Mesendoderm (in vitro differentiated cells): ENCODE measurements around the gene PIEZO2. TPM values are rescaled to one million over a fixed set of nuclear protein-coding genes. Genes with fewer than 3 reads are reported as not detected.
"Not testable (repeated sequence)": the region's sequence is repeated elsewhere in the genome, so short reads cannot be mapped to it uniquely, and the experiment has no call there.

Experiments
- DNase-seq: peaks from one replicate; pipeline ENCODE4 v3.0.0; 2013
- H2AK5ac ChIP-seq: 2 replicates; pipeline ENCODE4 v1.6.1; 2013; ENCODE audit warnings: low read length, inconsistent platforms
- H2BK120ac ChIP-seq: 2 replicates; pipeline ENCODE4 v1.6.1; 2013; ENCODE audit warnings: low read depth, mild to moderate bottlenecking, low read length, moderate library complexity, mixed read lengths
- H2BK15ac ChIP-seq: replicated peaks from 2 replicates; pipeline ENCODE4 v1.6.1; 2013; ENCODE audit warnings: low read depth, mild to moderate bottlenecking, moderate library complexity
- H2BK5ac ChIP-seq: 2 replicates; pipeline ENCODE4 v1.6.1; 2013; ENCODE audit warnings: low read length, inconsistent platforms
- H3K18ac ChIP-seq: 2 replicates; pipeline ENCODE4 v1.6.1; 2013; ENCODE audit warnings: mild to moderate bottlenecking, low read length, mixed read lengths
- H3K23ac ChIP-seq: one replicate; pipeline ENCODE4 v1.6.1; 2013; ENCODE audit warnings: low read length
- H3K27ac ChIP-seq: 2 replicates; pipeline ENCODE4 v1.5.1; 2013; ENCODE audit warnings: low read depth, mild to moderate bottlenecking, inconsistent platforms, low read length, moderate library complexity
- H3K27me3 ChIP-seq: 2 replicates; pipeline ENCODE4 v1.6.1; 2013; ENCODE audit warnings: low read length, control low read depth, mild to moderate bottlenecking, inconsistent platforms; ENCODE audit not compliant: insufficient read depth, poor library complexity
- H3K36me3 ChIP-seq: 2 replicates; pipeline ENCODE4 v1.6.1; 2013; ENCODE audit warnings: low read length, inconsistent platforms; ENCODE audit not compliant: control insufficient read depth, insufficient read depth
- H3K4ac ChIP-seq: one replicate; pipeline ENCODE4 v1.6.1; 2013; ENCODE audit warnings: low read depth, mild to moderate bottlenecking, low read length, moderate library complexity
- H3K4me1 ChIP-seq: 2 replicates; pipeline ENCODE4 v1.6.1; 2013; ENCODE audit warnings: low read depth, low read length, inconsistent platforms; ENCODE audit not compliant: control insufficient read depth
- H3K4me2 ChIP-seq: 2 replicates; pipeline ENCODE4 v1.6.1; 2013; ENCODE audit warnings: low read length
- H3K4me3 ChIP-seq: 2 replicates; pipeline ENCODE4 v1.5.1; 2013; ENCODE audit warnings: mild to moderate bottlenecking, low read length
- H3K56ac ChIP-seq: one replicate; pipeline ENCODE4 v1.6.1; 2013; ENCODE audit warnings: low read length
- H3K79me1 ChIP-seq: 2 replicates; pipeline ENCODE4 v1.6.1; 2013; ENCODE audit warnings: low read length, inconsistent platforms
- H3K79me2 ChIP-seq: 2 replicates; pipeline ENCODE4 v1.6.1; 2013; ENCODE audit warnings: mild to moderate bottlenecking, low read length; ENCODE audit not compliant: control insufficient read depth, insufficient read depth
- H3K9ac ChIP-seq: 2 replicates; pipeline ENCODE4 v1.6.1; 2013; ENCODE audit warnings: low read length, inconsistent platforms
- H4K5ac ChIP-seq: one replicate; pipeline ENCODE4 v1.6.1; 2013; ENCODE audit warnings: low read length
- H4K8ac ChIP-seq: one replicate; pipeline ENCODE4 v1.6.1; 2013; ENCODE audit warnings: low read depth, mild to moderate bottlenecking, control low read depth, low read length, moderate library complexity
- WGBS: extraction: QIAGEN DNeasy Blood & Tissue Kit; methylation state at CpG from one replicate; pipeline ENCODE4 v1.1.7; 2013; ENCODE audit warnings: low lambda C conversion rate, missing lambda C conversion rate; ENCODE audit not compliant: insufficient coverage; ENCODE audit errors: extremely low coverage; 5-methylcytosine and 5-hydroxymethylcytosine counted together
- polyA plus RNA-seq, 2 experiments: library from polyadenylated mRNA; stranded (reverse); fragments of 200-250 nt; gene quantifications; one replicate each; pipeline ENCODE4 v1.2.3, GENCODE V29; 2013

PIEZO2 gene
- 3.6 TPM for polyA plus RNA-seq (2013, experiment 1 of 2)
- 3.3 TPM for polyA plus RNA-seq (2013, experiment 2 of 2)

GRCh38 chr18:11149441-11150270 is at the start of gene PIEZO2:
Gene PIEZO2 (minus strand): TSS chr18:11149569. CDS start chr18:11148588, 981 bp downstream.
- no peak within 1 kb of the TSS for H2BK120ac ChIP-seq
- H3K23ac ChIP-seq: peak within 1 kb of the TSS; percentile 51
- H3K18ac ChIP-seq: peak within 1 kb of the TSS; percentile 87
- H3K4me1 ChIP-seq: peaks cover 8% of the 10 kb centered on the region
- peaks cover 6% of the 10 kb centered on the region for H3K27me3 ChIP-seq
- H3K4me3 ChIP-seq: peak within 1 kb of the TSS; percentile 24
- peaks cover 1% of the 10 kb centered on the region for H3K79me1 ChIP-seq
- peak within 1 kb of the TSS; percentile 85 for H3K56ac ChIP-seq
- H3K9ac ChIP-seq: peak within 1 kb of the TSS; percentile 69
- H3K27ac ChIP-seq: no peak within 1 kb of the TSS
- peak within 1 kb of the TSS; percentile 3 for H4K8ac ChIP-seq
- no peaks in the 10 kb centered on the region for H3K36me3 ChIP-seq
- WGBS: no CpG with 5 or more reads among the region's 62 CpGs
- no peak within 1 kb of the TSS for H2BK15ac ChIP-seq
- H4K5ac ChIP-seq: no peak within 1 kb of the TSS
- no peak within 1 kb of the TSS for H2BK5ac ChIP-seq
- H2AK5ac ChIP-seq: no peak within 1 kb of the TSS
- DNase-seq: peak; percentile 88
- no peaks in the 10 kb centered on the region for H3K79me2 ChIP-seq
- no peak within 1 kb of the TSS for H3K4ac ChIP-seq
- peak within 1 kb of the TSS; percentile 81 for H3K4me2 ChIP-seq

GRCh38 chr18:11183637-11184036 is 34.3 kb upstream of the PIEZO2 start:
- Histone ChIP-seq H3K4me2 (no peak overlapping the region), H4K5ac (no peak overlapping the region), H3K18ac (no peak overlapping the region), H3K23ac (no peak overlapping the region), H2BK5ac (no peak overlapping the region), H3K9ac (no peak overlapping the region), H2BK120ac (no peak overlapping the region), H3K36me3 (no peaks in the 10 kb centered on the region), H3K4me3 (no peak overlapping the region), H2BK15ac (no peak overlapping the region), H3K4ac (no peak overlapping the region), H3K27ac (no peak overlapping the region), H3K56ac (no peak overlapping the region), H3K79me2 (no peaks in the 10 kb centered on the region), H3K4me1 (no peaks in the 10 kb centered on the region), H4K8ac (no peak overlapping the region), H2AK5ac (no peak overlapping the region), H3K27me3 (no peaks in the 10 kb centered on the region), H3K79me1 (no peaks in the 10 kb centered on the region)
- DNase-seq: no peak
- WGBS: no CpG with 5 or more reads among the region's 2 CpGs

DNA sequence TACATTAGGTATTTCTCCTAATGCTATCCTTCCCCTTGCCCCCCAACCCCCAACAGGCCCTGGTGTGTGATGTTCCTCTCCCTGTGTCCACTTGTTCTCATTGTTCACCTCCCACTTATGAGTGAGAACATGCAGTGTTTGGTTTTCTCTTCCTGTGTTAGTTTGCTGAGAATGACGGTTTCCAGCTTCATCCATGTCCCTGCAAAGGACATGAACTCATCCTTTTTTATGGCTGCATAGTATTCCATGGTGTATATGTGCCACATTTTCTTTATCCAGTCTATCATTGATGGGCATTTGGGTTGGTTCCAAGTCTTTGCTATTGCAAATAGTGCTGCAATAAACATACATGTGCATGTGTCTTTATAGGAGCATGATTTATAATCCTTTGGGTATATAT is 32.3 kb upstream of the PIEZO2 start:
- not testable (repeated sequence) for H3K18ac ChIP-seq, H3K4me1 ChIP-seq, H3K79me2 ChIP-seq, H3K56ac ChIP-seq, H3K79me1 ChIP-seq, H3K27ac ChIP-seq, DNase-seq, H3K9ac ChIP-seq, H3K4ac ChIP-seq, H2BK5ac ChIP-seq, H3K23ac ChIP-seq, H4K5ac ChIP-seq, H3K4me2 ChIP-seq, H4K8ac ChIP-seq, H2AK5ac ChIP-seq, H3K4me3 ChIP-seq, H3K36me3 ChIP-seq, H2BK120ac ChIP-seq, H2BK15ac ChIP-seq, H3K27me3 ChIP-seq
- WGBS: no CpG with 5 or more reads among the region's 1 CpG

- no peak overlapping the region for H3K27ac ChIP-seq
- H3K27me3 ChIP-seq: no peaks in the 10 kb centered on the region
- H2BK15ac ChIP-seq: no peak overlapping the region
- H2BK5ac ChIP-seq: no peak overlapping the region
- no CpG with 5 or more reads among the region's 6 CpGs for WGBS
- no peaks in the 10 kb centered on the region for H3K4me1 ChIP-seq
- no peak overlapping the region for H3K4ac ChIP-seq
- H3K9ac ChIP-seq: no peak overlapping the region
- H3K79me1 ChIP-seq: no peaks in the 10 kb centered on the region
- no peak overlapping the region for H3K4me2 ChIP-seq
- H3K4me3 ChIP-seq: no peak overlapping the region
- H4K8ac ChIP-seq: no peak overlapping the region
- no peak overlapping the region for H3K56ac ChIP-seq
- H3K79me2 ChIP-seq: no peaks in the 10 kb centered on the region
- no peak overlapping the region for H2BK120ac ChIP-seq
- H3K23ac ChIP-seq: no peak overlapping the region
- no peak overlapping the region for H2AK5ac ChIP-seq
- H4K5ac ChIP-seq: no peak overlapping the region
- H3K36me3 ChIP-seq: no peaks in the 10 kb centered on the region
- H3K18ac ChIP-seq: no peak overlapping the region
- DNase-seq: no peak
These were observed 30.7 kb upstream of the PIEZO2 start for GRCh38 chr18:11179959-11180519.

DNA sequence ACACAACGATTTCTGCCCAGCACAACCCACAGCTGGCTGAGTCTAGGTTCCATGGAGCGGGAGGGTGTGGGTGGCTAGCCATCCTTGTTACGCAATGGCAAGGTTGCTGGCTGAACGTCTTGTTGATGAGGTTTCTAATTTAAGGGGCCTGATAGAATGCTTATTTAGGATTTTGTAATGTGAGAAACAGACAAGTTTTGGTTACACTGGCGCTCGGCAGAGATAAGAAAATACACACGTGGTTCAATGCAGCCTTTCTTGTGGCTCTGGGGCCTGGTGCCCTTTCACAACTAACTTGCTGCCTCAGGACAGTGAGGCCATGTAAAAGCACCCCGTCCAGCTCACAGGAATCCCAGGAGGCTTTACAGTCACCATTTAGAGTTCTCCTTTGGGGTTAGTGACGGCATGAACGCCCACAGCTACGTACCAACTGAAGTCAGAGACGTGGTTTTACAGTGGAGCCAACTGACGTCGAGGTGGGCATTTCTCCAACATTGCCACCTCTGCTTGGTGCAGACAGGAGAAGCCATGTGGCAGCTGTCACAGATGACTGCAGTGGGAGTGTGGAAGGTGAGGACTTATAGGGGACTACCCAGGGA is 29.7 kb upstream of the PIEZO2 start:
- no peak overlapping the region for H3K9ac ChIP-seq
- H2BK120ac ChIP-seq: no peak overlapping the region
- no peaks in the 10 kb centered on the region for H3K79me1 ChIP-seq
- H3K4me3 ChIP-seq: no peak overlapping the region
- no peaks in the 10 kb centered on the region for H3K4me1 ChIP-seq
- no peaks in the 10 kb centered on the region for H3K79me2 ChIP-seq
- no peaks in the 10 kb centered on the region for H3K36me3 ChIP-seq
- no peak overlapping the region for H3K27ac ChIP-seq
- H3K23ac ChIP-seq: no peak overlapping the region
- no peak overlapping the region for H2AK5ac ChIP-seq
- no peak overlapping the region for H3K4me2 ChIP-seq
- H3K4ac ChIP-seq: no peak overlapping the region
- no peak overlapping the region for H4K5ac ChIP-seq
- no peak overlapping the region for H4K8ac ChIP-seq
- no peaks in the 10 kb centered on the region for H3K27me3 ChIP-seq
- no peak overlapping the region for H3K18ac ChIP-seq
- no peak overlapping the region for H3K56ac ChIP-seq
- no peak overlapping the region for H2BK5ac ChIP-seq
- no peak overlapping the region for H2BK15ac ChIP-seq
- DNase-seq: no peak
- no CpG with 5 or more reads among the region's 14 CpGs for WGBS
